Fibroblast of lung (primary cell): Measurements from ENCODE around the gene IL17RB.

ENCODE experiments used
- EZH2 ChIP-seq: IDR thresholded peaks from 2 replicates; pipeline ENCODE4 v1.5.1; 2012; ENCODE audit warnings: low read length, control low read depth, mild to moderate bottlenecking; ENCODE audit errors: missing control alignments
- TF ChIP-seq, protein P1 (sequence below), 2 donors: IDR thresholded peaks in 1 of 2; conservative IDR thresholded peaks in 1 of 2; 1 replicate in 1 of 2; 2 replicates in 1 of 2; pipeline ENCODE4 v1.5.1; 2011 to 2012; ENCODE audit warnings: low read length in 2 of 2, control low read depth in 1 of 2, inconsistent platforms in 1 of 2, low read depth in 1 of 2, mild to moderate bottlenecking in 1 of 2

DNA sequence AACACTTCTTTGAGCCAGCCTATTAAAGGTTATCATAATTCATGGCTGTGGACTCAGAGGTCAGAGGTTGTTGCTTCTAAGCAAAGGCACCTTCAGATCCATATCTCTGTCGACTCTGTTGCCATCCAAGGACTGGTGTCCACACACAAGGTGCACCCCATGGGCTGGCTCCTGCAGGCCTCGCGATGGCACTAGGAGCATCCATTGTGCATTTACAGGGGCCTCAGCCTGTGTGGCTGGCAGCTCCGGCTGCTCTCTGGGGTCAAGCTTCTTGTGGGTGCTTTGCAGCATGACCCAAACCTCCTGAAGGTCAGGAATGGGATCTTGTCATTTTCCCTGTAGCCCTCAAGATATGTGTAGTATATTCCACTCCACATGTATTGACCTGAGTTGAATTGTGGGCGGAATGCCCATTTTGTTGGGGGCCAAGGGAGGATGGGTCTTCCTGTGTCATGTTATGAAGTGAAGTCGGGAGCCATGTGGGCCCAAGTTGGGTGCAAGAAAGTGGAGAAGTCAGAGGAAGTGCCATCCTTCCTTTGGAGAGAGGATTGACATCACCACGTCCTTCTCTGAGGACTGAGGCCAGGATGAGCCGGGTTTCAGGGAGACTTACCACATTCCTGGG, 44.0 kb upstream of the IL17RB start:
- TF ChIP-seq, protein P1, sequence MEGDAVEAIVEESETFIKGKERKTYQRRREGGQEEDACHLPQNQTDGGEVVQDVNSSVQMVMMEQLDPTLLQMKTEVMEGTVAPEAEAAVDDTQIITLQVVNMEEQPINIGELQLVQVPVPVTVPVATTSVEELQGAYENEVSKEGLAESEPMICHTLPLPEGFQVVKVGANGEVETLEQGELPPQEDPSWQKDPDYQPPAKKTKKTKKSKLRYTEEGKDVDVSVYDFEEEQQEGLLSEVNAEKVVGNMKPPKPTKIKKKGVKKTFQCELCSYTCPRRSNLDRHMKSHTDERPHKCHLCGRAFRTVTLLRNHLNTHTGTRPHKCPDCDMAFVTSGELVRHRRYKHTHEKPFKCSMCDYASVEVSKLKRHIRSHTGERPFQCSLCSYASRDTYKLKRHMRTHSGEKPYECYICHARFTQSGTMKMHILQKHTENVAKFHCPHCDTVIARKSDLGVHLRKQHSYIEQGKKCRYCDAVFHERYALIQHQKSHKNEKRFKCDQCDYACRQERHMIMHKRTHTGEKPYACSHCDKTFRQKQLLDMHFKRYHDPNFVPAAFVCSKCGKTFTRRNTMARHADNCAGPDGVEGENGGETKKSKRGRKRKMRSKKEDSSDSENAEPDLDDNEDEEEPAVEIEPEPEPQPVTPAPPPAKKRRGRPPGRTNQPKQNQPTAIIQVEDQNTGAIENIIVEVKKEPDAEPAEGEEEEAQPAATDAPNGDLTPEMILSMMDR (conservative IDR thresholded peaks at IDR 0.05 in 1 of 2, IDR thresholded peaks at IDR 0.05 in 1 of 2; ENCODE audit: low read depth in 1 of 2, low read length in 2 of 2): no peak
- no peak for TF ChIP-seq EZH2
